Measurements from ENCODE around the gene PHOX2B.

The PHOX2B gene

DNA sequence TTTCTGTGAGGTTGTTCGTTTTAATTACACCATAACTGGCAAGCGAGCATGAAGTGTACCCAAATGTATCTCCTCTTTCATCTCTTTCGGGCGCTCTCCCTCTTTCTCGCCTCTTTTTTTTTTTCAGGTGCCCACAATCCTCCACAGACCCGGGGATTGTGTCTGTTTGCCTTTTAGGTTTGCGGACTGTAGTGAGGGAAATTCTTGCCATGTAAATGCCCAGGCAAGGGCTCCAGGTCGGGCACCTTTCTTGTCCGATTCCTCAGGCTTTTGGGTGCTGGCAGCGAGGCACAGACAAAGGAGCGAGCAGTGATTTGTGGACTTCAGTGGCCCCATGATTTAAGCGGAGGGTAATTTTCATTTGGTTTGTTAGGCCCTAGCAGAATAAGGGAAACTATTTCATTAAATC is 1.1 kb upstream of the PHOX2B start:
- no peak for TF ChIP-seq CTCF (IDR thresholded peaks at IDR 0.05; ENCODE audit: control insufficient read depth, extremely low read depth, insufficient read depth)
- H3K4me3 ChIP-seq (ENCODE audit: low read depth, low read length): no peak overlapping the region
- no peak for DNase-seq (ENCODE audit: low read depth)

- DNase-seq (ENCODE audit: low read depth): no peak
- no peak for TF ChIP-seq CTCF (IDR thresholded peaks at IDR 0.05; ENCODE audit: control insufficient read depth, extremely low read depth, insufficient read depth)
- no peak overlapping the region for H3K4me3 ChIP-seq (ENCODE audit: low read depth, low read length)
Measured at GRCh38 chr4:41748074-41748570, 403 bp downstream of the PHOX2B start.

DNA sequence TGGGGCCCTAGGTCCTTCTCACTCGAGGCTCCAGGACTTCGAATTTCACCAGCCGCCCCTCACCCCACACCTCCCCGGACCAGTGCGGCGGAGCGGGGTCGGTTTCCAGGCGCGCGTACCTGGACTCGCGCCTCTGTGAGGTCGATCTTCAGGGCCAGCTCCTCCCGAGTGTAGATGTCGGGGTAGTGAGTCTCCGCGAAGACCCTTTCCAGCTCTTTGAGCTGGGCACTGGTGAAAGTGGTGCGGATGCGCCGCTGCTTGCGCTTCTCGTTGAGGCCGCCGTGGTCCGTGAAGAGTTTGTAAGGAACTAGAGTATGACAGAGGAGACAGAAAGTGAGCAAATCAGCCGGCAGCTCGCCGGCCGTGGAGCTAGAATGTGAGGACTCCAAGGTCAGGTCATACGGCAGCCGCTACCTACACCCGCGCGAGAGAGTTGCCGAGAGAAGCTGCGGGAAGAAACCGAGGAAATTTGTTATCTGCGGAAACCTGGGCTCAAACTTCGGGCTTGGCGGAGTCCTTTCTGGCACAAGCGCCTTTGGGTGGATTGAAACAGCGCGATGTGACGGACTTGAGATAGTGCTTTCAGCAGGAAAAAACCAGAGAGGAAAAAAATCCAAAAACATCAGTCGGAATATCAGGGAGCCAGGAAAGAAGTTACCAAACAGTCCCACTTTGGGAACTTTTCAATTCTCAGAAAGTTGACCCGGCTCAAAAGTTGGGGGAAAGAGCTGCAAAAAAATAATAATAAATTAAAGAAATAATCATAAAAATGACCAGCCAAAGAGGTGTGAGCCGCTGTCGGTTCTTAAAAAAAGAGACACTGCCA is 1.1 kb downstream of the PHOX2B start:
- TF ChIP-seq CTCF (IDR thresholded peaks at IDR 0.05; ENCODE audit: control insufficient read depth, extremely low read depth, insufficient read depth): no peak
- no peak for DNase-seq (ENCODE audit: low read depth)
- H3K4me3 ChIP-seq (ENCODE audit: low read depth, low read length): no peak overlapping the region

GRCh38 chr4:41746440-41747229 is 1.9 kb downstream of the PHOX2B start:
- TF ChIP-seq CTCF (IDR thresholded peaks at IDR 0.05; ENCODE audit: control insufficient read depth, extremely low read depth, insufficient read depth): no peak
- no peak for DNase-seq (ENCODE audit: low read depth)
- H3K4me3 ChIP-seq (ENCODE audit: low read depth, low read length): no peak overlapping the region

DNA sequence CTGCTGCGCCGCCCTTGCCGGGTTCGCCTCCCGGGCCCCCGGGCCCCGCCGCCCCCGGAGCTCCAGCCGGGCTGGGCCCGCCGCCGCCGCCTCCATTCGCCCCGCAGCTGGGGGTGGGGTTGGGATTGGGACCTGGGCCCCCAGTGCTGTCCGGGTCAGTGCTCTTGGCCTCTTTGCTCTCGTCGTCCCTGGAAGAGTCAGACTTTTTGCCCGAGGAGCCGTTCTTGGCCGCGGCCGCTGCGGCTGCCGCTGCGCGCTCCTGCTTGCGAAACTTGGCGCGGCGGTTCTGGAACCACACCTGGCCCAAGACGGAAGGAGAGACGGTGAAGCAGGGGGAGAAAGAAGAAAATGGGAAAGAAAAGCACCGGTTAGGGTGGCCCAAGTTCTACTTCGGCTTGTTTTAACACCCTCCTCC is 2.5 kb downstream of the PHOX2B start:
- TF ChIP-seq CTCF (IDR thresholded peaks at IDR 0.05; ENCODE audit: control insufficient read depth, extremely low read depth, insufficient read depth): no peak
- H3K4me3 ChIP-seq (ENCODE audit: low read depth, low read length): no peak overlapping the region
- no peak for DNase-seq (ENCODE audit: low read depth)

- TF ChIP-seq CTCF (IDR thresholded peaks at IDR 0.05; ENCODE audit: control insufficient read depth, extremely low read depth, insufficient read depth): no peak
- DNase-seq (ENCODE audit: low read depth): no peak
- H3K4me3 ChIP-seq (ENCODE audit: low read depth, low read length): no peak overlapping the region
Measured at GRCh38 chr4:41745292-41746024, 3.1 kb downstream of the PHOX2B start.
